Nasal cavity respiratory epithelium epithelial cell of viscerocranial mucosa (primary cell): ENCODE data around the gene PSENEN. TPM values are rescaled to one million over a fixed set of nuclear protein-coding genes. Genes with fewer than 3 reads are reported as not detected.

ENCODE experiments used
- total RNA-seq: library from RNA; depleted of rRNA; stranded (reverse); fragments of >200 nt; gene quantifications from 2 replicates; pipeline ENCODE4 v1.2.3, GENCODE V29; 2014

PSENEN gene
- total RNA-seq, result 14.9 and 15.7 TPM in 2 replicates

GRCh38 chr19:35745328-35746086 is at the start of gene PSENEN, which contains the start of gene U2AF1L4:
Gene PSENEN (plus strand): TSS chr19:35745651. CDS start chr19:35745931, 280 bp downstream.
Gene U2AF1L4 (minus strand): TSS chr19:35745418. CDS start chr19:35745391, 27 bp downstream.

GRCh38 chr19:35704218-35704617 is 41.2 kb upstream of the PSENEN start, which contains the start of gene ZBTB32:
Gene ZBTB32 (plus strand): TSS chr19:35704558. CDS start chr19:35714627, 10,069 bp downstream.

GRCh38 chr19:35717665-35718344 is 27.6 kb upstream of the PSENEN start, which contains the start of gene KMT2B:
Gene KMT2B (plus strand): TSS chr19:35718003. CDS start chr19:35718019, 16 bp downstream.

GRCh38 chr19:35742121-35742724 is 3.2 kb upstream of the PSENEN start, which contains the start of gene IGFLR1:
Gene IGFLR1 (minus strand): TSS chr19:35742452. CDS start chr19:35741180, 1,272 bp downstream.

GRCh38 chr19:35748106-35749020 is 2.9 kb downstream of the PSENEN start, which contains the start of gene LIN37:
Gene LIN37 (plus strand): TSS chr19:35748576. CDS start chr19:35748725, 149 bp downstream.

GRCh38 chr19:35756377-35757230 is 11.2 kb downstream of the PSENEN start, which contains the start of gene HSPB6:
Gene HSPB6 (minus strand): TSS chr19:35757029. CDS start chr19:35757008, 21 bp downstream.

GRCh38 chr19:35757749-35758608 is 12.5 kb downstream of the PSENEN start, which contains the start of gene PROSER3:
Gene PROSER3 (plus strand): TSS chr19:35758176. CDS start chr19:35758216, 40 bp downstream.

GRCh38 chr19:35775298-35776101 is 30.0 kb downstream of the PSENEN start, which contains the start of gene ARHGAP33:
Gene ARHGAP33 (plus strand): TSS chr19:35775564. CDS start chr19:35775659, 95 bp downstream.

Other genes starting within 250 kb of the PSENEN start
- gene DMKN, start 232.0 kb upstream of the PSENEN start, total RNA-seq, result 78.4 and 142 TPM in 2 replicates
- 16.5 and 67.3 TPM in 2 replicates for gene SBSN, start 217.3 kb upstream of the PSENEN start, total RNA-seq
- not detected in 2 replicates for gene GAPDHS, start 212.2 kb upstream of the PSENEN start, total RNA-seq
- gene TMEM147, start 200.0 kb upstream of the PSENEN start, total RNA-seq, result 99.0 and 109 TPM in 2 replicates
- gene ATP4A, start 182.0 kb upstream of the PSENEN start, total RNA-seq, result not detected in 2 replicates
- gene PMIS2, start 159.5 kb upstream of the PSENEN start, total RNA-seq, result not detected in 2 replicates
- 3.1 and 4.6 TPM in 2 replicates for gene HAUS5, start 132.9 kb upstream of the PSENEN start, total RNA-seq
- 33.2 and 37.9 TPM in 2 replicates for gene RBM42, start 116.6 kb upstream of the PSENEN start, total RNA-seq
- 0.34 TPM in 1 of 2 replicates, not detected in the other for gene ETV2, start 103.9 kb upstream of the PSENEN start, total RNA-seq
- gene COX6B1, start 97.3 kb upstream of the PSENEN start, total RNA-seq, result 88.5 and 102 TPM in 2 replicates
- not detected in 2 replicates for gene UPK1A, start 79.1 kb upstream of the PSENEN start, total RNA-seq
- gene ZBTB32, start 41.1 kb upstream of the PSENEN start, total RNA-seq, result not detected in 2 replicates
- gene KMT2B, start 27.6 kb upstream of the PSENEN start, total RNA-seq, result 4.1 and 21.1 TPM in 2 replicates
- gene IGFLR1, start 3.2 kb upstream of the PSENEN start, total RNA-seq, result under 0.01 and 0.43 TPM in 2 replicates
- gene U2AF1L4, start 233 bp upstream of the PSENEN start, total RNA-seq, result 9.1 and 12.6 TPM in 2 replicates
- gene LIN37, start 2.9 kb downstream of the PSENEN start, total RNA-seq, result 5.8 and 7.3 TPM in 2 replicates
- under 0.01 and 0.28 TPM in 2 replicates for gene HSPB6, start 11.4 kb downstream of the PSENEN start, total RNA-seq
- gene PROSER3, start 12.5 kb downstream of the PSENEN start, total RNA-seq, result 2.1 and 5.7 TPM in 2 replicates
- gene ARHGAP33, start 29.9 kb downstream of the PSENEN start, total RNA-seq, result 0.57 TPM in 1 of 2 replicates, not detected in the other
- gene PRODH2, start 67.2 kb downstream of the PSENEN start, total RNA-seq, result not detected in 2 replicates
- gene NPHS1, start 106.9 kb downstream of the PSENEN start, total RNA-seq, result not detected in 2 replicates
- not detected in 2 replicates for gene KIRREL2, start 111.3 kb downstream of the PSENEN start, total RNA-seq
- gene APLP1, start 122.9 kb downstream of the PSENEN start, total RNA-seq, result 0.64 TPM in 1 of 2 replicates, not detected in the other
- 3.4 and 3.6 TPM in 2 replicates for gene NFKBID, start 154.9 kb downstream of the PSENEN start, total RNA-seq
- 0.14 TPM in 1 of 2 replicates, not detected in the other for gene HCST, start 156.9 kb downstream of the PSENEN start, total RNA-seq
- not detected in 2 replicates for gene TYROBP, start 162.6 kb downstream of the PSENEN start, total RNA-seq
- gene LRFN3, start 190.7 kb downstream of the PSENEN start, total RNA-seq, result 2.4 and 6.5 TPM in 2 replicates
- gene SDHAF1, start 249.5 kb downstream of the PSENEN start, total RNA-seq, result 7.5 and 16.1 TPM in 2 replicates